Stomach smooth muscle (tissue), 2 donors: Measurements from ENCODE around the gene ATRNL1.

Source experiments
- H3K27ac ChIP-seq: one replicate; pipeline ENCODE4 v1.7.0; 2013; ENCODE audit warnings: mild to moderate bottlenecking, low read length, inconsistent platforms
- H3K27me3 ChIP-seq, 2 donors: one replicate each; pipeline ENCODE4 v1.7.0; 2013; ENCODE audit warnings: low read length in 2 of 2; ENCODE audit not compliant: insufficient read depth in 2 of 2, control insufficient read depth in 1 of 2
- H3K36me3 ChIP-seq, 2 donors: one replicate each; pipeline ENCODE4 v1.7.0; 2013; ENCODE audit warnings: low read length in 2 of 2; ENCODE audit not compliant: control insufficient read depth in 2 of 2, insufficient read depth in 2 of 2
- H3K4me1 ChIP-seq: one replicate; pipeline ENCODE4 v1.7.0; 2013; ENCODE audit warnings: low read length; ENCODE audit not compliant: control insufficient read depth, insufficient read depth
- H3K4me3 ChIP-seq, 2 donors: one replicate each; pipeline ENCODE4 v1.7.0; 2013; ENCODE audit warnings: low read length in 2 of 2
- H3K9ac ChIP-seq, 2 donors: one replicate each; pipeline ENCODE4 v1.7.0; 2013; ENCODE audit warnings: low read length in 2 of 2, mild to moderate bottlenecking in 1 of 2
- H3K9me3 ChIP-seq, 2 donors: one replicate each; pipeline ENCODE4 v1.7.0; 2013; ENCODE audit warnings: low read length in 2 of 2; ENCODE audit not compliant: control insufficient read depth in 2 of 2
- donor health status: healthy.
- donor health status: Pancreatic carcinoma.

The ATRNL1 gene

DNA sequence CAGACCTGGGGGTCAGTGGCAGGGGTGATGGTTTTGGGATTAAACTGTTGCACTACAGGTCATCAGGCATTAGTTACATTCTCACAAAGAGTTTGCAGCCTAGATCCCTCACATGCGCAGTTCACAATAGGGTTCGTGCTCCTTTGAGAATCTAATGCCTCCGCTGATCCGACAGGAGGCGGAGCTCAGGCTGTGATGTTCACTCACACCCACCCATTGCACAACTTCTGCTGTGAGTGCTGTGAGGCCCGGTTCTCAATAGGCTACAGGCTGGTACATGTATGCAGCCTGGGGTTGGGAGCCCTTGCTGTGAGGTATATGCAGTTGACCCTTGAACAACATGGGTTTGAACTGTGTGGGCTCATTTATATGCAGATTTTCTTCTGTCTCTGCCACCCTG lies 763.4 kb downstream of the ATRNL1 start:
- no peaks in the 10 kb centered on the region for H3K9me3 ChIP-seq
- no peak overlapping the region for H3K9ac ChIP-seq
- no peaks in the 10 kb centered on the region for H3K36me3 ChIP-seq
- no peaks in the 10 kb centered on the region for H3K27me3 ChIP-seq
- no peak overlapping the region for H3K27ac ChIP-seq
- no peak overlapping the region for H3K4me3 ChIP-seq
- H3K4me1 ChIP-seq, result no peaks in the 10 kb centered on the region

- H3K36me3 ChIP-seq, result no peaks in the 10 kb centered on the region
- H3K9ac ChIP-seq, result no peak overlapping the region
- H3K9me3 ChIP-seq, result no peaks in the 10 kb centered on the region
- no peak overlapping the region for H3K4me3 ChIP-seq
- H3K4me1 ChIP-seq, result no peaks in the 10 kb centered on the region
- no peak overlapping the region for H3K27ac ChIP-seq
- no peaks in the 10 kb centered on the region for H3K27me3 ChIP-seq
These were observed 764.7 kb downstream of the ATRNL1 start for GRCh38 chr10:115857856-115858255.

- H3K27me3 ChIP-seq, result no peaks in the 10 kb centered on the region
- H3K4me3 ChIP-seq, result no peak overlapping the region
- no peaks in the 10 kb centered on the region for H3K36me3 ChIP-seq
- no peak overlapping the region for H3K9ac ChIP-seq
- H3K27ac ChIP-seq, result no peak overlapping the region
- no peaks in the 10 kb centered on the region for H3K4me1 ChIP-seq
- H3K9me3 ChIP-seq, result no peaks in the 10 kb centered on the region
These were observed 767.3 kb downstream of the ATRNL1 start for GRCh38 chr10:115860182-115861107.

DNA sequence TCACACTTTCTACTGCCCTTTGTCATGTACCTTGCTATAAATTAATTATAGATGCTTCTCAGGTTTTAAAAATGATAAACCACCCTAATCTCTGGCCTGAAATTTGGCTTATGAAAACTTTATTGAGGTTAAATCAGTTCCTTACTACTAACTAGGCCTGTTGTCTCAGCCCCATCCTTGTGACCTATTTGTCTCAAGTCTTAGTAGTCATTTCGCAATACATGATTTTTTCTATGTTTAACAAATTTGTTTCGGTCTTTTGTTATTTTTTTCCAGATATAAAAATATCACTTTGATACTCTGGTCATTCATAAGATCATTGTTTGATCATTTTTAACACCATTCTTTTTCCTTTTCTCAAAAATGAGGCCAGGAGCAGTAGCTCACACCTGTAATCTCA lies 768.3 kb downstream of the ATRNL1 start:
- Histone ChIP-seq H3K4me3 (no peak overlapping the region), H3K4me1 (no peaks in the 10 kb centered on the region), H3K9me3 (no peaks in the 10 kb centered on the region), H3K27ac (no peak overlapping the region), H3K36me3 (no peaks in the 10 kb centered on the region), H3K9ac (no peak overlapping the region), H3K27me3 (no peaks in the 10 kb centered on the region)

DNA sequence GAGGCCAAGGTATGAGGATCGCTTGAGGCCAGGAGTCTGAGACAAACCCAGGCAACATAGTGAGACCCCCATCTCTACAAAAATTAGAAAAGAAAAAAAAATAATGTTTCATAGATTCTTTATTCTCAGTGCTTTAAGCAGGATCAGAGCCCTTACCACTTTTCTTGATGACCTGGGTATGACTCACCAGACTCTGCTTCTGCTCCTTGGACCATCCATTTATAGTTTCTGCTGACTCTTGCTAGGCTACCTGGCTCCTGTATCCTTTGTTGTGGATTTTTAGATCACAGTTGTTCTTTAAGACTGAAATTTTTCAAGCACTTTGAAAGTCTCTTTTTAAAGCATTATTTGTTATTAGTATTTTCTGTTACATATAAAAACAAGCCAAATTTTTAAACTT lies 768.7 kb downstream of the ATRNL1 start:
- H3K27ac ChIP-seq, result no peak overlapping the region
- no peak overlapping the region for H3K9ac ChIP-seq
- H3K36me3 ChIP-seq, result no peaks in the 10 kb centered on the region
- no peaks in the 10 kb centered on the region for H3K27me3 ChIP-seq
- no peaks in the 10 kb centered on the region for H3K4me1 ChIP-seq
- no peaks in the 10 kb centered on the region for H3K9me3 ChIP-seq
- H3K4me3 ChIP-seq, result no peak overlapping the region

GRCh38 chr10:115866174-115866573 lies 773.0 kb downstream of the ATRNL1 start:
- H3K27ac ChIP-seq, result no peak overlapping the region
- no peaks in the 10 kb centered on the region for H3K36me3 ChIP-seq
- no peaks in the 10 kb centered on the region for H3K9me3 ChIP-seq
- H3K4me1 ChIP-seq, result no peaks in the 10 kb centered on the region
- H3K4me3 ChIP-seq, result no peak overlapping the region
- no peak overlapping the region for H3K9ac ChIP-seq
- no peaks in the 10 kb centered on the region for H3K27me3 ChIP-seq

DNA sequence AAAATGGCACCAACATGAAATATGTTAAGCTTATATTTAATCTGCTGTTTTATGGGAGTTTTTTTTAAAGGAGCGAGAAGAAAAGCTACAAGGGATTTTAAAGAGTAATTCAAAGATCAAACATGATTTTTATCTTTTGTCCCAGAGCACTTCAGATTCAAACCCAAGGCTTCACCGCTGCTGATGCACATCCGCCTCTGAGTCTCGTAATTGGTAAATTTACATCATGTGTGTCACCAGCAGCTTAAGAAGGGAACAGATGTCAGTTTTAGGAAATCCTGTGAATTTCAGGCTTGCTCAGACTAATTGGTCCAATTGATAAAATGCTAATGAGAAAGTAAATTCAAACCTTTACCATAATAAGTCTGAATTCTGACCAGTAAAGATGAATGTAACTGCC lies 773.5 kb downstream of the ATRNL1 start:
- H3K9me3 ChIP-seq, result no peaks in the 10 kb centered on the region
- H3K9ac ChIP-seq, result no peak overlapping the region
- no peak overlapping the region for H3K4me3 ChIP-seq
- H3K4me1 ChIP-seq, result no peaks in the 10 kb centered on the region
- H3K27ac ChIP-seq, result no peak overlapping the region
- no peaks in the 10 kb centered on the region for H3K27me3 ChIP-seq
- H3K36me3 ChIP-seq, result no peaks in the 10 kb centered on the region

- Histone ChIP-seq H3K27ac (no peak overlapping the region), H3K4me3 (no peak overlapping the region), H3K27me3 (no peaks in the 10 kb centered on the region), H3K9ac (no peak overlapping the region), H3K4me1 (no peaks in the 10 kb centered on the region), H3K36me3 (no peaks in the 10 kb centered on the region), H3K9me3 (no peaks in the 10 kb centered on the region)
These were observed 774.1 kb downstream of the ATRNL1 start for GRCh38 chr10:115867305-115867704.

GRCh38 chr10:115871855-115872254 lies 778.7 kb downstream of the ATRNL1 start:
- no peak overlapping the region for H3K27ac ChIP-seq
- no peaks in the 10 kb centered on the region for H3K9me3 ChIP-seq
- no peaks in the 10 kb centered on the region for H3K4me1 ChIP-seq
- no peak overlapping the region for H3K9ac ChIP-seq
- H3K27me3 ChIP-seq, result no peaks in the 10 kb centered on the region
- H3K4me3 ChIP-seq, result no peak overlapping the region
- no peaks in the 10 kb centered on the region for H3K36me3 ChIP-seq

DNA sequence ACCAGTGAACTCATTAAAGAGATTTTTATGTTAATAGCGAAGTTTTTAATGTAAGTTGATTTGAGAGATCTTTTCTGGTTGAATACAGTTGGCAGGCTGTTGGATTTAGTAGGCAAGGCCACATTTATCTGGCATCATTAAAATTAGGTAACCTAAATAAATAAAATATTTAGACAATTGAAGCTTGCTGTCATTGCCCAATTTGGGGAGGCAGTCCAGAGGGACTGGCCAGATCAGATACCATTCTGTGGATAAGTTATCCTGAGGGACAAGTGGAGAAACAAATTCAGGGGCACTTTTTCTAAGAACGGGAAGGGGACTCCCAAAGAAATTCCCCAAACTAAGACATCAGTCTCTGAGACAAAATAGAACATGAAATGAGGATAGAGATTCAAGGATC lies 782.0 kb downstream of the ATRNL1 start:
- no peak overlapping the region for H3K4me3 ChIP-seq
- no peaks in the 10 kb centered on the region for H3K9me3 ChIP-seq
- H3K9ac ChIP-seq, result no peak overlapping the region
- no peaks in the 10 kb centered on the region for H3K27me3 ChIP-seq
- no peak overlapping the region for H3K27ac ChIP-seq
- no peaks in the 10 kb centered on the region for H3K36me3 ChIP-seq
- H3K4me1 ChIP-seq, result no peaks in the 10 kb centered on the region

- H3K4me3 ChIP-seq, result no peak overlapping the region
- no peaks in the 10 kb centered on the region for H3K4me1 ChIP-seq
- H3K9me3 ChIP-seq, result no peaks in the 10 kb centered on the region
- no peak overlapping the region for H3K27ac ChIP-seq
- H3K27me3 ChIP-seq, result no peaks in the 10 kb centered on the region
- no peaks in the 10 kb centered on the region for H3K36me3 ChIP-seq
- no peak overlapping the region for H3K9ac ChIP-seq
These were observed 786.4 kb downstream of the ATRNL1 start for GRCh38 chr10:115879372-115880089.
